SJSA1 (cell line): ENCODE data around the gene PITPNB. TPM values are rescaled to one million over a fixed set of nuclear protein-coding genes. Genes with fewer than 3 reads are reported as not detected.

ENCODE experiments used
- DNase-seq, 2 experiments: peaks; one replicate each; pipeline ENCODE4 v3.0.0-alpha.2; 2015 to 2020; ENCODE audit warnings: low spot score in 2 of 2, low read depth in 1 of 2
- H3K27ac ChIP-seq: fragments of 250-450 bp; sonication (Bioruptor Pico); 2 replicates; pipeline ENCODE4 v1.5.1; 2020; ENCODE audit warnings: mild to moderate bottlenecking, moderate library complexity
- H3K27me3 ChIP-seq: fragments of 250-450 bp; sonication (Bioruptor Pico); replicated peaks from 2 replicates; pipeline ENCODE4 v1.5.1; 2020; ENCODE audit warnings: mild to moderate bottlenecking, moderate library complexity
- H3K36me3 ChIP-seq: fragments of 250-450 bp; sonication (Bioruptor Pico); 2 replicates; pipeline ENCODE4 v1.5.1; 2020; ENCODE audit warnings: mild to moderate bottlenecking
- H3K4me1 ChIP-seq: fragments of 250-450 bp; sonication (Bioruptor Pico); replicated peaks from 2 replicates; pipeline ENCODE4 v1.6.1; 2021; ENCODE audit warnings: mild to moderate bottlenecking
- H3K4me3 ChIP-seq: fragments of 250-450 bp; sonication (Bioruptor Pico); 2 replicates; pipeline ENCODE4 v1.5.1; 2020; ENCODE audit warnings: mild to moderate bottlenecking
- H3K9me3 ChIP-seq: fragments of 250-450 bp; sonication (Bioruptor Pico); replicated peaks from 2 replicates; pipeline ENCODE4 v1.5.1; 2020; ENCODE audit warnings: mild to moderate bottlenecking
- total RNA-seq: library from RNA; depleted of rRNA; stranded (reverse); fragments of >200 nt; shearing (Covaris generic); gene quantifications from 2 replicates; pipeline ENCODE4 v1.2.3, GENCODE V29; 2014

PITPNB gene
- total RNA-seq, 1 experiment from 2014 or later: 28.3 TPM

GRCh38 chr22:27839057-27839660, 79.9 kb downstream of the PITPNB start:
- Histone ChIP-seq H3K9me3 (0 out of 2 replicates have a peak, but pooled peaks cover 5% of the 10 kb centered on the region), H3K27me3 (no peaks in the 10 kb centered on the region), H3K36me3 (no peaks in the 10 kb centered on the region; the same call in 1 of the 2 replicates), H3K4me3 (no peak overlapping the region), H3K4me1 (peaks cover 18% of the 10 kb centered on the region), H3K27ac (no peak overlapping the region)
- no peak for DNase-seq

GRCh38 chr22:27836181-27836580, 82.9 kb downstream of the PITPNB start:
- Histone ChIP-seq H3K4me1 (peaks cover 18% of the 10 kb centered on the region), H3K36me3 (no peaks in the 10 kb centered on the region; the same call in 1 of the 2 replicates), H3K9me3 (0 out of 2 replicates have a peak, but pooled peaks cover 5% of the 10 kb centered on the region), H3K27me3 (no peaks in the 10 kb centered on the region), H3K27ac (peak overlapping the region; percentile 81), H3K4me3 (no peak overlapping the region)
- peak in 1 of 2 experiments; percentile 34 for DNase-seq

- peak; percentile 78 to 83 for DNase-seq
- Histone ChIP-seq H3K4me3 (no peak overlapping the region), H3K9me3 (0 out of 2 replicates have a peak, but pooled peaks cover 5% of the 10 kb centered on the region), H3K4me1 (peaks cover 18% of the 10 kb centered on the region), H3K36me3 (no peaks in the 10 kb centered on the region; the same call in 1 of the 2 replicates), H3K27me3 (no peaks in the 10 kb centered on the region), H3K27ac (peak overlapping the region; percentile 81)
Measured at GRCh38 chr22:27835446-27835845, 83.6 kb downstream of the PITPNB start.

- Histone ChIP-seq H3K27me3 (no peaks in the 10 kb centered on the region), H3K27ac (peak overlapping the region; percentile 81; the same call in 1 of the 2 replicates), H3K9me3 (0 out of 2 replicates have a peak, but pooled peaks cover 5% of the 10 kb centered on the region), H3K4me1 (peaks cover 18% of the 10 kb centered on the region), H3K36me3 (no peaks in the 10 kb centered on the region; the same call in 1 of the 2 replicates), H3K4me3 (no peak overlapping the region)
- DNase-seq: no peak
Measured at GRCh38 chr22:27834364-27835185, 84.5 kb downstream of the PITPNB start.

GRCh38 chr22:27833803-27834202, 85.3 kb downstream of the PITPNB start:
- no peak for DNase-seq
- no peak overlapping the region for H3K4me3 ChIP-seq

GRCh38 chr22:27832606-27833005, 86.5 kb downstream of the PITPNB start:
- Histone ChIP-seq H3K4me3 (no peak overlapping the region), H3K4me1 (peaks cover 18% of the 10 kb centered on the region), H3K27me3 (no peaks in the 10 kb centered on the region), H3K9me3 (0 out of 2 replicates have a peak, but pooled peaks cover 3% of the 10 kb centered on the region), H3K27ac (no peak overlapping the region), H3K36me3 (no peaks in the 10 kb centered on the region; the same call in 1 of the 2 replicates)
- DNase-seq: no peak

More at GRCh38 chr22:27833803-27834202, 85.3 kb downstream of the PITPNB start:
- no peak overlapping the region for H3K27ac ChIP-seq
- H3K9me3 ChIP-seq: 0 out of 2 replicates have a peak, but pooled peaks cover 5% of the 10 kb centered on the region
- peaks cover 18% of the 10 kb centered on the region for H3K4me1 ChIP-seq
- H3K27me3 ChIP-seq: no peaks in the 10 kb centered on the region
- H3K36me3 ChIP-seq: no peaks in the 10 kb centered on the region; the same call in 1 of the 2 replicates

- H3K9me3 ChIP-seq: no peaks in the 10 kb centered on the region
- H3K4me3 ChIP-seq: no peak overlapping the region
- no peaks in the 10 kb centered on the region for H3K27me3 ChIP-seq
- no peak for DNase-seq
- H3K27ac ChIP-seq: no peak overlapping the region
- no peaks in the 10 kb centered on the region; the same call in 1 of the 2 replicates for H3K36me3 ChIP-seq
- H3K4me1 ChIP-seq: no peaks in the 10 kb centered on the region; the same call in 1 of the 2 replicates
Measured at GRCh38 chr22:27829620-27830019, 89.4 kb downstream of the PITPNB start.

- H3K9me3 ChIP-seq: no peaks in the 10 kb centered on the region
- H3K4me1 ChIP-seq: no peaks in the 10 kb centered on the region
- H3K36me3 ChIP-seq: no peaks in the 10 kb centered on the region
- H3K27ac ChIP-seq: no peak overlapping the region
- no peaks in the 10 kb centered on the region for H3K27me3 ChIP-seq
- no peak overlapping the region for H3K4me3 ChIP-seq
- no peak for DNase-seq
Measured at GRCh38 chr22:27827604-27828587, 91.2 kb downstream of the PITPNB start.

GRCh38 chr22:27825174-27825573, 93.9 kb downstream of the PITPNB start:
- Histone ChIP-seq H3K36me3 (no peaks in the 10 kb centered on the region), H3K4me1 (no peaks in the 10 kb centered on the region), H3K27ac (no peak overlapping the region), H3K27me3 (no peaks in the 10 kb centered on the region), H3K4me3 (no peak overlapping the region), H3K9me3 (no peaks in the 10 kb centered on the region)
- no peak for DNase-seq

GRCh38 chr22:27823221-27823620, 95.8 kb downstream of the PITPNB start:
- H3K4me3 ChIP-seq: no peak overlapping the region
- no peak overlapping the region for H3K27ac ChIP-seq
- H3K36me3 ChIP-seq: no peaks in the 10 kb centered on the region
- DNase-seq: no peak
- H3K9me3 ChIP-seq: no peaks in the 10 kb centered on the region
- no peaks in the 10 kb centered on the region for H3K27me3 ChIP-seq
- H3K4me1 ChIP-seq: no peaks in the 10 kb centered on the region

GRCh38 chr22:27820896-27821866, 97.9 kb downstream of the PITPNB start:
- Histone ChIP-seq H3K27me3 (no peaks in the 10 kb centered on the region), H3K9me3 (no peaks in the 10 kb centered on the region), H3K4me3 (no peak overlapping the region), H3K4me1 (no peaks in the 10 kb centered on the region), H3K27ac (no peak overlapping the region), H3K36me3 (no peaks in the 10 kb centered on the region)
- DNase-seq: no peak

- H3K36me3 ChIP-seq: no peaks in the 10 kb centered on the region
Measured at GRCh38 chr22:27816552-27816951, 102.5 kb downstream of the PITPNB start.

More at GRCh38 chr22:27816552-27816951, 102.5 kb downstream of the PITPNB start:
- H3K27me3 ChIP-seq: no peaks in the 10 kb centered on the region
- no peak overlapping the region for H3K27ac ChIP-seq
- no peak overlapping the region for H3K4me3 ChIP-seq
- DNase-seq: no peak
- no peaks in the 10 kb centered on the region for H3K9me3 ChIP-seq
- no peaks in the 10 kb centered on the region for H3K4me1 ChIP-seq
